Measurements from ENCODE around the gene ERC2. TPM values are rescaled to one million over a fixed set of nuclear protein-coding genes. Genes with fewer than 3 reads are reported as not detected.
A peak's percentile ranks its signal among the peaks of the same experiment; 100 is the strongest.

Gene ERC2
- total RNA-seq, 1 donor from 2014 or later: 0.65 TPM

GRCh38 chr3:55819005-55819404 lies 649.3 kb downstream of the ERC2 start:
- Mint-ChIP-seq H3K27ac (ENCODE audit: unreplicated experiment) (no peak overlapping the region), H3K9me3 (ENCODE audit: low read depth) (no peaks in the 10 kb centered on the region), H3K4me1 (ENCODE audit: low read depth) (no peaks in the 10 kb centered on the region), H3K4me3 (ENCODE audit: unreplicated experiment) (no peak overlapping the region), H3K36me3 (ENCODE audit: low read depth) (no peaks in the 10 kb centered on the region), H3K27me3 (ENCODE audit: low read depth) (peaks cover 6% of the 10 kb centered on the region)
- TF ChIP-seq CTCF (IDR thresholded peaks at IDR 0.05): no peak
- DNase-seq (ENCODE audit: low spot score): no peak

- H3K4me1 Mint-ChIP-seq (ENCODE audit: low read depth): no peaks in the 10 kb centered on the region
- no peaks in the 10 kb centered on the region for H3K9me3 Mint-ChIP-seq (ENCODE audit: low read depth)
- H3K4me3 Mint-ChIP-seq (ENCODE audit: unreplicated experiment): no peak overlapping the region
- H3K27ac Mint-ChIP-seq (ENCODE audit: unreplicated experiment): no peak overlapping the region
- TF ChIP-seq CTCF (IDR thresholded peaks at IDR 0.05): peak; percentile 44
- H3K27me3 Mint-ChIP-seq (ENCODE audit: low read depth): peaks cover 6% of the 10 kb centered on the region
- no peaks in the 10 kb centered on the region for H3K36me3 Mint-ChIP-seq (ENCODE audit: low read depth)
- no peak for DNase-seq (ENCODE audit: low spot score)
Measured at GRCh38 chr3:55818485-55818884, 649.8 kb downstream of the ERC2 start.

GRCh38 chr3:55816794-55817576 lies 651.3 kb downstream of the ERC2 start:
- Mint-ChIP-seq H3K9me3 (ENCODE audit: low read depth) (no peaks in the 10 kb centered on the region), H3K4me3 (ENCODE audit: unreplicated experiment) (no peak overlapping the region), H3K27ac (ENCODE audit: unreplicated experiment) (no peak overlapping the region), H3K27me3 (ENCODE audit: low read depth) (peaks cover 6% of the 10 kb centered on the region), H3K36me3 (ENCODE audit: low read depth) (no peaks in the 10 kb centered on the region), H3K4me1 (ENCODE audit: low read depth) (no peaks in the 10 kb centered on the region)
- TF ChIP-seq CTCF (IDR thresholded peaks at IDR 0.05): no peak
- DNase-seq (ENCODE audit: low spot score): no peak

GRCh38 chr3:55815262-55815661 lies 653.0 kb downstream of the ERC2 start:
- Mint-ChIP-seq H3K27ac (ENCODE audit: unreplicated experiment) (no peak overlapping the region), H3K27me3 (ENCODE audit: low read depth) (no peaks in the 10 kb centered on the region), H3K4me1 (ENCODE audit: low read depth) (no peaks in the 10 kb centered on the region), H3K36me3 (ENCODE audit: low read depth) (no peaks in the 10 kb centered on the region), H3K4me3 (ENCODE audit: unreplicated experiment) (no peak overlapping the region), H3K9me3 (ENCODE audit: low read depth) (no peaks in the 10 kb centered on the region)
- no peak for TF ChIP-seq CTCF (IDR thresholded peaks at IDR 0.05)
- no peak for DNase-seq (ENCODE audit: low spot score)

- no peaks in the 10 kb centered on the region for H3K27me3 Mint-ChIP-seq (ENCODE audit: low read depth)
- H3K36me3 Mint-ChIP-seq (ENCODE audit: low read depth): no peaks in the 10 kb centered on the region
- no peak for DNase-seq (ENCODE audit: low spot score)
- H3K4me1 Mint-ChIP-seq (ENCODE audit: low read depth): no peaks in the 10 kb centered on the region
- H3K9me3 Mint-ChIP-seq (ENCODE audit: low read depth): no peaks in the 10 kb centered on the region
- H3K27ac Mint-ChIP-seq (ENCODE audit: unreplicated experiment): no peak overlapping the region
- TF ChIP-seq CTCF (IDR thresholded peaks at IDR 0.05): no peak
- H3K4me3 Mint-ChIP-seq (ENCODE audit: unreplicated experiment): no peak overlapping the region
Measured at GRCh38 chr3:55813268-55814097, 654.8 kb downstream of the ERC2 start.

All from chondrocyte (in vitro differentiated cells).